Measurements from ENCODE around the gene CDH23.
"Not testable (repeated sequence)": the region's sequence is repeated elsewhere in the genome, so short reads cannot be mapped to it uniquely, and the experiment has no call there.

CDH23 gene

GRCh38 chr10:71848325-71849275, 451.9 kb downstream of the CDH23 start:
- FAIRE-seq: no peak

GRCh38 chr10:71849461-71849908, 452.8 kb downstream of the CDH23 start:
- no peak for FAIRE-seq

- FAIRE-seq: no peak
Measured at GRCh38 chr10:71850021-71850742, 453.5 kb downstream of the CDH23 start.

- peak; percentile 96 for FAIRE-seq
Measured at GRCh38 chr10:71850743-71851464, 454.2 kb downstream of the CDH23 start, which contains the start of gene PSAP. Gene PSAP (minus strand): TSS chr10:71851251. CDS start chr10:71851221, 30 bp downstream.

- FAIRE-seq: not testable (repeated sequence)
Measured at GRCh38 chr10:71851465-71852095, 454.9 kb downstream of the CDH23 start.

- FAIRE-seq: no peak
Measured at GRCh38 chr10:71852355-71852937, 455.7 kb downstream of the CDH23 start.

GRCh38 chr10:71854031-71854430, 457.3 kb downstream of the CDH23 start:
- FAIRE-seq: no peak

GRCh38 chr10:71856619-71857018, 459.9 kb downstream of the CDH23 start:
- no peak for FAIRE-seq

GRCh38 chr10:71857934-71858890, 461.5 kb downstream of the CDH23 start:
- no peak for FAIRE-seq

- no peak for FAIRE-seq
Measured at GRCh38 chr10:71860243-71861029, 463.7 kb downstream of the CDH23 start.

GRCh38 chr10:71863203-71863602, 466.5 kb downstream of the CDH23 start:
- no peak for FAIRE-seq

GRCh38 chr10:71864911-71865361, 468.2 kb downstream of the CDH23 start:
- FAIRE-seq: no peak
